Aorta (tissue), 5 donors: ENCODE results near the gene WDR38. TPM values are rescaled to one million over a fixed set of nuclear protein-coding genes. Genes with fewer than 3 reads are reported as not detected.

ENCODE experiments used
- ATAC-seq: fragments of 200-7000 bp; cut with Tn5 transposase; one replicate; pipeline ENCODE4 v1.9.1; 2022; ENCODE audit warnings: moderate library complexity; ENCODE audit not compliant: low FRiP score
- DNase-seq, 2 donors: peaks; one replicate each; pipeline ENCODE4 v3.0.0-alpha.2; 2020
- H3K27ac ChIP-seq, 2 donors: one replicate each; pipeline ENCODE4 v1.5.1; 2013; ENCODE audit warnings: low read length in 2 of 2, mild to moderate bottlenecking in 2 of 2, moderate library complexity in 2 of 2, control low read depth in 1 of 2, inconsistent platforms in 1 of 2, low read depth in 1 of 2
- H3K27me3 ChIP-seq, 2 donors: one replicate each; pipeline ENCODE4 v1.6.1; 2013; ENCODE audit warnings: control low read depth in 1 of 2, low read length in 1 of 2, mild to moderate bottlenecking in 1 of 2, moderate library complexity in 1 of 2; ENCODE audit not compliant: insufficient read depth in 2 of 2, control insufficient read depth in 1 of 2
- H3K36me3 ChIP-seq, 2 donors: one replicate each; pipeline ENCODE4 v1.6.1; 2013; ENCODE audit warnings: control low read depth in 1 of 2, low read length in 1 of 2, mild to moderate bottlenecking in 1 of 2; ENCODE audit not compliant: insufficient read depth in 2 of 2, control insufficient read depth in 1 of 2
- H3K4me1 ChIP-seq, 2 donors: one replicate each; pipeline ENCODE4 v1.6.1; 2013; ENCODE audit warnings: low read length in 2 of 2, control low read depth in 1 of 2, mild to moderate bottlenecking in 1 of 2, moderate library complexity in 1 of 2; ENCODE audit not compliant: insufficient read depth in 2 of 2, control insufficient read depth in 1 of 2
- H3K4me3 ChIP-seq, 2 donors: one replicate each; pipeline ENCODE4 v1.5.1; 2013; ENCODE audit warnings: low read length in 2 of 2, control low read depth in 1 of 2, mild to moderate bottlenecking in 1 of 2
- H3K9me3 ChIP-seq: one replicate; pipeline ENCODE4 v1.6.1; 2013; ENCODE audit warnings: mild to moderate bottlenecking, low read length; ENCODE audit not compliant: control insufficient read depth
- WGBS, 2 donors: extraction: QIAGEN DNeasy Blood & Tissue Kit; methylation state at CpG; one replicate each; pipeline ENCODE4 v1.1.7; 2013; 5-methylcytosine and 5-hydroxymethylcytosine counted together
- intact Hi-C, 2 donors: fragments of 100-400 bp; cut with DNase I; formaldehyde crosslinking; loops; one replicate each; pipeline versions ENCODE4 v1.14.2 to v1.15.0; 2022
- polyA plus RNA-seq, 2 donors: library from polyadenylated mRNA; stranded (reverse); fragments of 200-250 nt; gene quantifications; one replicate each; pipeline ENCODE4 v1.2.3, GENCODE V29; 2013
- total RNA-seq, 2 donors: library from RNA; stranded (reverse); fragmentation: NEBNext Ultra II Directional; extraction: Animal tissue kit (Norgen Biotek cat#: 25700); gene quantifications; one replicate each; pipeline ENCODE4 v1.2.1, GENCODE V29; 2021
- donor health status: healthy with polysubstance abuse.
- donor health status: Bipolar disorder and iron deficiency.
- donor health status: DM: no; HTN: no; CAD: no.
- donor health status: DM: no; HTN: no; CAD: no.
- donor health status: DM: yes; HTN: yes; CAD: no.

Gene WDR38
- total and polyA plus RNA-seq, 4 donors: 0.74 to 0.75 TPM; not detected in 2

GRCh38 chr9:124873664-124874063 lies 20.4 kb downstream of the WDR38 start:
- ATAC-seq (no peak), DNase-seq (no peak)
- H3K27ac ChIP-seq: no peak overlapping the region
- peaks cover 0 to 7% of the 10 kb centered on the region in 2 donors for H3K36me3 ChIP-seq
- no peak overlapping the region for H3K4me3 ChIP-seq
- no peaks in the 10 kb centered on the region for H3K9me3 ChIP-seq
- 87% methylated on average over 14 of the region's 14 CpGs for WGBS, 2 donors
- no peaks in the 10 kb centered on the region for H3K4me1 ChIP-seq
- intact Hi-C loops: loop anchor here in 1 of 2 donors (5.0 kb wide), 1 partner anchor 69 kb away; the partner anchor contains the start of gene GOLGA1
- H3K27me3 ChIP-seq: no peaks in the 10 kb centered on the region

GRCh38 chr9:124875501-124875900 lies 22.2 kb downstream of the WDR38 start:
- intact Hi-C loops: no loop called here
- Histone ChIP-seq H3K4me1 (no peaks in the 10 kb centered on the region), H3K27ac (no peak overlapping the region), H3K9me3 (no peaks in the 10 kb centered on the region), H3K4me3 (no peak overlapping the region), H3K36me3 (peaks cover 0 to 10% of the 10 kb centered on the region in 2 donors), H3K27me3 (no peaks in the 10 kb centered on the region)
- ATAC-seq (no peak), DNase-seq (no peak)
- WGBS, 2 donors: 90 to 95% methylated on average over 6 of the region's 6 CpGs

DNA sequence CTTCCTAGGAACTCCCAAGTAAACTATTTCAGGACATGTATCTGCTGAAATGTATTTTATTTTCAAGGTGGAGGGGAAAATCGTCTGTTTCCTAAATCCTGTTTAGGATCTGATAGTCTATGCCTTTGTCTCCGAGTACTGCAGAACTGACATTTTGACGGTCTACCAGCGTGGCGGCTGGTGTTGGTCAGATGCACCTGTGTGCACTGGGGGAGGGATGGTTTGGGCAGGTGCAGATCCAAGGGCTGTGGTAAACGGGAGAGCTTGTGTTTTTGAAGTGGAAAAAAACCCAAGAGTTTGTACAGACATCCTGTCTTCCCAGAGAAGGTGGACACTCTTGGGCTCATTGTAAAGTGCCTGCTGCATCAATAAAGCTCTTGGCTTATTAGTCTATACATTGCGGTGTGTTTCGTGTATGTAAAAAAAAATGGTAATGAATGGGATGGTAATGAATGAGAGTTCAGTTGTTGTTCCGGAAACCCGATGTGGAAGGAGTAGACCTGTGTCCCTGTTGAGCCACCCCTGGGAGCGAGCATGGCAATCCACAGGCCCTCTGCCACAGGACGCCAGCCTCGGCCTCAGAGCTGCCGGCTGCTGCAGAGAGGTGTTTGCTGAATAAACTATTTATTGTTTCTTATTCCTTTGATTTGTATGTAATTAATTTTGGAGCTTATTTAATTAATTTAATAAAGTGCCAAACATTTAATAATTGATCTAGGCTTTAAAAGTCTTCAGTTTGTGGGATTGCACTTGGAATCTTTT lies 23.9 kb downstream of the WDR38 start:
- intact Hi-C loops: no loop called here
- H3K4me3 ChIP-seq: no peak overlapping the region
- 81 to 86% methylated on average over 14 of the region's 14 CpGs for WGBS, 2 donors
- peaks cover 0 to 10% of the 10 kb centered on the region in 2 donors for H3K36me3 ChIP-seq
- no peaks in the 10 kb centered on the region for H3K4me1 ChIP-seq
- no peaks in the 10 kb centered on the region for H3K27me3 ChIP-seq
- no peak overlapping the region for H3K27ac ChIP-seq
- DNase-seq: no peak
- no peaks in the 10 kb centered on the region for H3K9me3 ChIP-seq
- no peak for ATAC-seq

DNA sequence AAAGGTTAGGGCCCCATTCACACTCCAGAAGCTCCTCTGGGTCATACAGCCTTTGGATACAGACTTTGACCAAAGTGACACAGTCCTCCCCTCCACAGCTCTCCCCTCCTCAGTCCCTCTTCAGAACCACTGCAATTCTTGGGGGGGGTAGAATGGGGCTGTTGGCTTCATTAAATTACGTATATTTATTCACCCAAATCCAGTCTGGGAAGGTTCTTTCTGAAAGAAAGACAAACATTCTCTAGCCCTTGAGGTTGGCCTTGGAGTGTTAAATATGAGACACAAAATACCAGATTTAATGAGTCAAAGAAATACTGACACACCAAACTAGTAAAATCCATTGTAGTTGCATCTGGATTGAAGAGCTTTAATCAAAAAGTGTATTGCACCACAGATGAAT lies 24.8 kb downstream of the WDR38 start:
- peaks cover 0 to 10% of the 10 kb centered on the region in 2 donors for H3K36me3 ChIP-seq
- intact Hi-C loops: no loop called here

DNA sequence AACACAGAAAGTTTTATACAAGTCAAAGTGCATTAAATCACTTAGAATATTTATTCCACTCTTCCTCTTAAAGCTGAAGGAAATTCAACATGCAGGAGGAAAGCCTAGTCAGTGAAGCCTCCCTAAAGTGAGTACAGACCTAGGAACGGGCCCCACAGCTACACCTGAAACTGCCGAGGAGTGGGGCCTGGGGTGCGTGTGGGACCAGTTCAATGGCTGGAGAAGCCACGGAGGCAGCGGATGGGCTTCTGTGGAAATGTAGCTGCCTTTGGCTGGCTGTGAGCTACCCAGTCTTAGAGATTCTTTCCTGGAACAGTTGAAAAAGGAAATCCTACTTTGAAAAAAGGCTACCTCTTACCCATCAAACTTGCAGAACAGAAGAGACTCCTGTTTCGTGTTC lies 25.3 kb downstream of the WDR38 start:
- Histone ChIP-seq H3K4me3 (no peak overlapping the region), H3K27me3 (no peaks in the 10 kb centered on the region), H3K36me3 (peaks cover 0 to 10% of the 10 kb centered on the region in 2 donors), H3K27ac (no peak overlapping the region), H3K4me1 (no peaks in the 10 kb centered on the region), H3K9me3 (no peaks in the 10 kb centered on the region)
- ATAC-seq (no peak), DNase-seq (no peak)
- intact Hi-C loops: no loop called here
- 84 to 85% methylated on average over 6 of the region's 6 CpGs for WGBS, 2 donors

More for the DNA sequence above, 24.8 kb downstream of the WDR38 start:
- Histone ChIP-seq H3K27ac (no peak overlapping the region), H3K4me3 (no peak overlapping the region), H3K9me3 (no peaks in the 10 kb centered on the region), H3K4me1 (no peaks in the 10 kb centered on the region), H3K27me3 (no peaks in the 10 kb centered on the region)
- WGBS, 2 donors: 63 to 71% methylated on average over 1 of the region's 1 CpG
- ATAC-seq (no peak), DNase-seq (no peak)

- Histone ChIP-seq H3K27ac (no peak overlapping the region), H3K36me3 (peaks cover 0 to 10% of the 10 kb centered on the region in 2 donors), H3K4me3 (no peak overlapping the region), H3K4me1 (no peaks in the 10 kb centered on the region), H3K27me3 (no peaks in the 10 kb centered on the region), H3K9me3 (no peaks in the 10 kb centered on the region)
- WGBS, 2 donors: 81 to 82% methylated on average over 10 of the region's 10 CpGs
- no peak for DNase-seq
- intact Hi-C loops: no loop called here
- no peak for ATAC-seq
These were observed 26.0 kb downstream of the WDR38 start for GRCh38 chr9:124879226-124879625.

DNA sequence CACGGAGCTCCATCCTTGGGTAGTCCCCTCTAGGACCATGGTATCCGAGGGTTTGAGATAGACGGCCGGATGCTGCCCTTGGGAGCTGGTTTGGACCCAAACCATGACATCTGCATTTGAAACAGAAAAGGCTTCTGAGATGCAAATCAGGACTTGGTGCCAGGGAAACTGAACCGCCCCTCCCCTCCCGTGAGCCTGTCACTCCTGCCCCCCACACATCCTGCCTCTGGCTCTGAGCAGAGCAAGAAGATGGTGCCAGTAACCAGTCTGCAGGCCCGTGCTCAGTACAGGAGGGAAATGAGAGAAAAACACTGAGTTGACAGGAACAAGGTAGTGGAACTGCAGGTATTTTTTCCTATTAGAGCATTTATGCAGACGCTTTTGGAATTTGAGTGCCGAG lies 27.2 kb downstream of the WDR38 start:
- ATAC-seq (no peak), DNase-seq (no peak)
- 62 to 63% methylated on average over 9 of the region's 9 CpGs for WGBS, 2 donors
- H3K9me3 ChIP-seq: no peaks in the 10 kb centered on the region
- no peaks in the 10 kb centered on the region for H3K27me3 ChIP-seq
- H3K4me1 ChIP-seq: no peaks in the 10 kb centered on the region
- intact Hi-C loops: no loop called here
- no peak overlapping the region for H3K4me3 ChIP-seq
- H3K27ac ChIP-seq: no peak overlapping the region
- H3K36me3 ChIP-seq: peaks cover 0 to 7% of the 10 kb centered on the region in 2 donors

DNA sequence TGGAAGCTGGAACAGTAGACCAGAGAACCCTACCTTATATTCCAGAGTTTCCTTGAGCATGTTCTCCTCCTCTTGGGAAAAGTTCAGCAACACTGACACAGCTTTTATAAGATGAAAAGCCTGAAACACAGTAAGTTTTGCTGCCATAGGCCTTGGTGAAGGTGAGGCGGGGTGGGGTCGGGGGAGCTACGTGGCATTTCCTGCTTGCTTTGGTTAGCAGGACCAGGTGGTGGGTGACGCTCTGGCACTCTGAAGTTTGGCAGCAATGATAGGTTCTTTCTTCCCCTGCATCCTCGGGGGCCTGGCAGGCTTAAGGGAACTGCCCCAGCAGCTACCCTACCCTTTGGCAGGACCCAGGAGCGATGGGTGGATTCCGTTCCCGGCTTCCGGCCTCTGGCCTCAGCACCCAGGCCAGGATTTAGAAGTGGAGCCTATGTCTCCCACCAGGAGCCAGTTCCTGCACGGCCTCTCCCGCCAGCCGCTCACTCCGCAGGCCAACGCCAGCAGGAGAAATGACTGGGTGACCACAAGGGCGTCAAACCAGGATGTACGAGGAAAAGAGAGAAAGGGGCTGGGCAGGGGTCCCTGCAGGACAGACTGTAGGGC lies 28.0 kb downstream of the WDR38 start:
- H3K4me3 ChIP-seq: no peak overlapping the region
- DNase-seq: no peak
- ATAC-seq: no peak
- WGBS, 2 donors: 91 to 93% methylated on average over 16 of the region's 16 CpGs
- intact Hi-C loops: no loop called here
- H3K36me3 ChIP-seq: peaks cover 0 to 3% of the 10 kb centered on the region in 2 donors
- H3K27ac ChIP-seq: no peak overlapping the region
- H3K27me3 ChIP-seq: no peaks in the 10 kb centered on the region
- H3K9me3 ChIP-seq: no peaks in the 10 kb centered on the region
- H3K4me1 ChIP-seq: no peaks in the 10 kb centered on the region

- no peaks in the 10 kb centered on the region for H3K4me1 ChIP-seq
- DNase-seq (no peak), ATAC-seq (no peak)
- no peaks in the 10 kb centered on the region for H3K27me3 ChIP-seq
- H3K4me3 ChIP-seq: no peak overlapping the region
- intact Hi-C loops: no loop called here
- no peak overlapping the region for H3K27ac ChIP-seq
- WGBS, 2 donors: 69 to 76% methylated on average over 12 to 13 of the region's 13 CpGs
- H3K36me3 ChIP-seq: peaks cover 0 to 7% of the 10 kb centered on the region in 2 donors
- no peaks in the 10 kb centered on the region for H3K9me3 ChIP-seq
These were observed 29.0 kb downstream of the WDR38 start for GRCh38 chr9:124882231-124882630.
